ENCODE measurements around the gene KLHL35.

DNA sequence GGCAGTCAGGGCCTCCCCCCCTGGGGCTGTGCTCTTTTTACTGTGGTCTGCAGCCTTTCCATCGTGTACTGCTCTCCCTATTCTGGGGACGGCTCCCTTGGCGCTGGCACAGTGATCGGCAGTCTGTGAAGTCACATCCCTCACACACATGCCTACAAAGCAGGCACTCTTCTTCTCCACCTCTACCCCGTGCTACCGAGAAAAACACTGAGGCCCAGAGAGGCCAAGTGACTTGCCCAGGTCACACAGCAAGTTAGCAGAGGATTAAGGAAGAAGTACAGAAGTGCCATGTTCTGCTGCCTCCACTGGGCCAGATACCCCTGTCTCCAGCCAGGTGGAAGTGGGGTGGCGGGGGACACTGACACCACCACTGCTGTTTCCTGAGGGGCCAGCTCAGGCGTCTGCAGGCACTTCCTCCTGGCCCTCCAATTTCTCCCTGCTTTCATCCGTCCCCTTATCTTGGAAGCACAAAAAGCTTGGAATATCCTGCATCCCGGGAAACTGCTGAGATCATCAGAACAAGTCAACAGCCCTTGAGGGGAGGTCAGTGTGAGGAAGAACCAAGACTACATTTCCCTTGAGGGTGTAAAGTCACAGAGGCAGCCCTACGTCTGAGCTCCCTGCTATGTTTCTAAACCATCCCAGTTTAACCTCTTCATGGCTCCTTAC, 30.2 kb upstream of the KLHL35 start:
- TF ChIP-seq, protein P1, sequence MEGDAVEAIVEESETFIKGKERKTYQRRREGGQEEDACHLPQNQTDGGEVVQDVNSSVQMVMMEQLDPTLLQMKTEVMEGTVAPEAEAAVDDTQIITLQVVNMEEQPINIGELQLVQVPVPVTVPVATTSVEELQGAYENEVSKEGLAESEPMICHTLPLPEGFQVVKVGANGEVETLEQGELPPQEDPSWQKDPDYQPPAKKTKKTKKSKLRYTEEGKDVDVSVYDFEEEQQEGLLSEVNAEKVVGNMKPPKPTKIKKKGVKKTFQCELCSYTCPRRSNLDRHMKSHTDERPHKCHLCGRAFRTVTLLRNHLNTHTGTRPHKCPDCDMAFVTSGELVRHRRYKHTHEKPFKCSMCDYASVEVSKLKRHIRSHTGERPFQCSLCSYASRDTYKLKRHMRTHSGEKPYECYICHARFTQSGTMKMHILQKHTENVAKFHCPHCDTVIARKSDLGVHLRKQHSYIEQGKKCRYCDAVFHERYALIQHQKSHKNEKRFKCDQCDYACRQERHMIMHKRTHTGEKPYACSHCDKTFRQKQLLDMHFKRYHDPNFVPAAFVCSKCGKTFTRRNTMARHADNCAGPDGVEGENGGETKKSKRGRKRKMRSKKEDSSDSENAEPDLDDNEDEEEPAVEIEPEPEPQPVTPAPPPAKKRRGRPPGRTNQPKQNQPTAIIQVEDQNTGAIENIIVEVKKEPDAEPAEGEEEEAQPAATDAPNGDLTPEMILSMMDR (IDR thresholded peaks at IDR 0.05) = no peak
- TF ChIP-seq POLR2A (IDR thresholded peaks at IDR 0.05) = no peak

Data from uterus (tissue), 2 donors.